Posterior vena cava (tissue), 2 donors: ENCODE results near the gene MYOCD. TPM values are rescaled to one million over a fixed set of nuclear protein-coding genes. Genes with fewer than 3 reads are reported as not detected.
A peak's percentile ranks its signal among the peaks of the same experiment; 100 is the strongest.

Experiments
- DNase-seq: peaks from one replicate; pipeline ENCODE4 v3.0.0-alpha.2; 2020; ENCODE audit warnings: low spot score
- intact Hi-C, 2 donors: fragments of 100-400 bp; cut with DNase I; formaldehyde crosslinking; loops; one replicate each; pipeline versions ENCODE4 v1.14.1 to v1.14.2; 2022 to 2023
- total RNA-seq, 2 donors: library from RNA; stranded (reverse); fragmentation: NEBNext Ultra II Directional; extraction: Animal tissue kit (Norgen Biotek cat#: 25700); gene quantifications; one replicate each; pipeline ENCODE4 v1.2.1, GENCODE V29; 2021
- donor health status: DM: yes; HTN: yes; CAD: no.
- donor health status: DM: yes; HTN: yes; CAD: no.

Gene MYOCD
- total RNA-seq, 2 donors from 2014 or later: 91.8 to 197 TPM

DNA sequence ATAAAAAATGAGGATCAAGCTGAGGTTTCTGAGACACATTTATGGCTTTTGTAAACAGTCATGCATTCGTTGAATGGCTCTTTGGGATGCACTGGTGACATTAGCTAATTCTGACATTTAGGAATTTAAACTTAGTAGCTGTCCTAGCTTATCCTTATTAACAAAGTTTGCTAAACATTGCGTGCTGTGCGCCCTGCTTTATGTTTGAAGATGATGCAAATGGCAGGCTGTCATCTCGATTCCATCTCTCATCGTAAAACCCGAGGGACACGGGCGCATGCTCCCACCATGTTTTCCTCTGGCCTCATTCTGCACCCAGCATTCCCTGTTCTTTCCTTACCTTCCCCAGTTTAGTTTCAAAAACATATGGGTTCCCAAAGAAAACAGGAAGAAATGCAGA, 69.8 kb downstream of the MYOCD start:
- no peak for DNase-seq
- intact Hi-C loops: loop anchor here in 1 of 2 donors (10.0 kb wide), 2 partner anchors 481 to 551 kb away; no protein-coding TSS in a partner anchor

GRCh38 chr17:12736526-12736925, 70.8 kb downstream of the MYOCD start:
- intact Hi-C loops: loop anchor here in 1 of 2 donors (10.0 kb wide), 2 partner anchors 482 to 552 kb away; no protein-coding TSS in a partner anchor
- no peak for DNase-seq

GRCh38 chr17:12737740-12738469, 72.2 kb downstream of the MYOCD start:
- intact Hi-C loops: loop anchor here in 1 of 2 donors (10.0 kb wide), 2 partner anchors 483 to 553 kb away; no protein-coding TSS in a partner anchor
- DNase-seq: no peak

DNA sequence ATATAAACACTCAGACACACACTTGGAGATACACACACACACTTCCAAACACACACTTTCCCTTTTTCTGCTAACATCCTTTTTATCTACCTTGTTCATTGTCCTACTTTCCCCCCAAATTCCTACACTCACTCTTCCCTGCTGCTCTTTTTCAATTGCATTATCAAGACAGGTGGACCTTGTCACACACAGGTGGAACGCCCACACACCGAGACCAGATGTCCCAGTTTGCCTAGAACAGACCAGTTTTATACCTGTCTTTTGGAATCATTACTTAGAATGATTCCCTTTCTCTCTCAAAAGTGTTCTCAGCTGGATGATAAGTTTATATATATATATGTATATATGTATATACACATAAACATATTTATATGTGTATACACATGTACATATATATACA, 72.9 kb downstream of the MYOCD start:
- intact Hi-C loops: loop anchor here in 1 of 2 donors (10.0 kb wide), 2 partner anchors 484 to 554 kb away; no protein-coding TSS in a partner anchor
- DNase-seq: no peak

DNA sequence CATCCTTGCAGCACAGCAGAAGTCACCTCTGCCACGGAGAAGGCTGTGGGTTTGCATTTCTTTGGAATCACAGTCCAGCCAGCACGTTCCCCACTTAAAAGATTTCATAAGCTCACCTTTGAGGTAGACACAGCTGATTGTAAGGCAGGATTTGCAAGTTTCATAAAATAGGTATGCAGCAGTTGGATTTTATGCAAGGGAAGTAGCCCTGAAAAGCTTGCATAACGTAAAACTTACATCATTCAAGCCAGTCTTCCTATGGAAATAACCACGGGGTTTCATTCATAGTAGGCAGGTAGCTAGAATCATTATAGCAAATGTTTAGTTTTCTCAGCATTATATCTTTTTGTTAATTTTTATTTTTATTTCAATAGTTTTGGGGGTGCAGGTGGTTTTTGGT, 73.8 kb downstream of the MYOCD start:
- intact Hi-C loops: loop anchor here in 1 of 2 donors (10.0 kb wide), 2 partner anchors 485 to 555 kb away; no protein-coding TSS in a partner anchor

DNA sequence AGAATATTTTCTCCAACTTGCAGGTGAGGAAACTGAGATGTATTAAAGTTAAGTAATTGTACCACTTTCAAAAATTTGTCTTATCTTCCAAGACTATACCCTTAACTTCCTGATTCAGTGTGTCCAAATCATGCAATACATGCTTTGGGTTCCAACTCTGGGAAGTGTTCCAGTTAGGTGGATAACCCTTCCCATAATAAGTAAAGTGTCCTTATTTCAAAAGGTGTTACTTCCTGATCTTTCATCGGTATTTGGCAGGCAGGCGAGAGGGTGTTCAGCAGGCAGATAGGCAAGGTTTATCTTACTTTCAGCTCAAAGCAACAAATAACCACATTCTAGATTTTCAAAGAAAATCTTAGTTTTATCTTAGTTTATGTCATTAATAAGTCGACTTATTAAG, 77.4 kb downstream of the MYOCD start:
- no peak for DNase-seq
- intact Hi-C loops: no loop called here

More for the DNA sequence above, 73.8 kb downstream of the MYOCD start:
- no peak for DNase-seq

DNA sequence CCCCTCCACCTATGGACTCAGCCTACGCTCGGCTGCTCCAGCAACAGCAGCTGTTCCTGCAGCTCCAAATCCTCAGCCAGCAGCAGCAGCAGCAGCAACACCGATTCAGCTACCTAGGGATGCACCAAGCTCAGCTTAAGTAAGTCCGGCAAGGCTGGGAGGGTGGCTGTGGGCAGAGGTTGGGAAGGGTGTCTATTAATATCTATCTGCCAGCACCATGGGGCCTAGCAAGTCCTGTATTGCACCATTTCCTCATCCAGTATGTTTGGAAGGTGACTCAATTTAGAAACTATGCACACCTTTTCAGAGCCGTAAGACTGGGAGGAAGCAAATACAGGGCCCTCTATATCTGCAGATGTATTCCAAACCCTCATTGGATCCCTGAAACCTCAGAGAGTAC, 78.6 kb downstream of the MYOCD start:
- DNase-seq: no peak
- intact Hi-C loops: no loop called here

GRCh38 chr17:12744786-12745185, 79.1 kb downstream of the MYOCD start:
- no peak for DNase-seq
- intact Hi-C loops: no loop called here

DNA sequence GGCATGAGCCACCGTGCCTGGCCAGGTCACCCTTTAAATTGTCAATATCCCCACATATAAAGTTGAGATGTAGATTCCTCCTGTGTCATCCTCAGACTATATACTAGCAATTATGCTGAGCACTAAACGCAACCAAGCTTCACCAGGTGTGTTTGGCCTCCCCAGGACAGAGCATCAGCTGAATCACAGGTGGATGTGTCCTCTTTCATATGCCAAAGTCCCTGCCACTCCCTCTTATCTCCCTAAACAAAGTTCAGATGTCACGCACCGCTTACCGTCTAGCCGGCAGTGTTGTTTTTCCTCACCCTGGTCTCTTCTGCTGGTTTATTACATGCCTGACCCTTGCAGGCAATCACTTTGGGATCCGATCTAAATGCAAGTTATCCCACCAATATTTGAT, 79.8 kb downstream of the MYOCD start:
- no peak for DNase-seq
- intact Hi-C loops: no loop called here

- DNase-seq: no peak
- intact Hi-C loops: no loop called here
These were observed 91.1 kb downstream of the MYOCD start for GRCh38 chr17:12756786-12757185.

- intact Hi-C loops: no loop called here
- DNase-seq: no peak
These were observed 93.4 kb downstream of the MYOCD start for GRCh38 chr17:12759090-12759489.

GRCh38 chr17:12765548-12765947, 99.9 kb downstream of the MYOCD start:
- intact Hi-C loops: no loop called here
- no peak for DNase-seq

- DNase-seq: no peak
- intact Hi-C loops: no loop called here
These were observed 102.6 kb downstream of the MYOCD start for GRCh38 chr17:12768255-12768654.

- DNase-seq: no peak
- intact Hi-C loops: no loop called here
These were observed 104.3 kb downstream of the MYOCD start for GRCh38 chr17:12769981-12770380.

DNA sequence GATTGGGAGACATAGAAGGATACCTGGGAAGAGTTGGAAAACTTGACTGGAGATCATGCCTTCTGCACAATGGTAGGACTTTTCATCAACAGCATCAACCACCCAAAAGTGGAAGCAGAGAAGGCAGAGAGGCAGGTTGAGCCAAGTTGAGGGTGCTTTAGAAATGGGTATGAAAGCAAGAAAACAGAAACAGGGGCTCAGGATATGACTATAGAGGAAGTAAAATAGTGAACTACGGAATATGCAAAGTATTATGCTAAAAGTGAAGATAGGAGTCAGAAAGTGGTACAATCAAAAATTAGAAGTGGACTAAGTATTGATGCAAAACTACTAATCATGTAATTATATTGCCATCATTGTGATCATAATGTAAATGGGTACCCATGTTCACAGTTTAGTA, 107.5 kb downstream of the MYOCD start:
- no peak for DNase-seq
- intact Hi-C loops: no loop called here

DNA sequence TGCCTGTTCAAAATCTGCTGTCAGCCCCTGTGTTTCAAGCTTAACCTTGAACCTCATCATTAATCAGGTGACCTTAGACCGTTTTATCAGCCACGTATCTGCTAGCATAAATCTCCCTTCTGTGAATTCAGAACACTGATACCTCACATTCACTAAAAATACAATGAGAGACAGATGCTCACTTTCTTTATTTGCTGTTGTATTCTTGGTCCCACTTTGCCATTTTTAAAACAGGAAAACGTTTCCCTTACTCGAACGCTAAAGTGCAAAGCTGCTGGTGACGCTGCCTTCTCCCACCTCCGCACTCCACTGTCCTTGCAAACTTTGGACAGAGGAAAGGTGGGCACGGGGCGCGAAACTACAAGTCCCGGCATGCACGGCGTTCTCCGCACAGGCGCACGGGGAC, 123.4 kb downstream of the MYOCD start:
- no peak for DNase-seq
- intact Hi-C loops: no loop called here

DNA sequence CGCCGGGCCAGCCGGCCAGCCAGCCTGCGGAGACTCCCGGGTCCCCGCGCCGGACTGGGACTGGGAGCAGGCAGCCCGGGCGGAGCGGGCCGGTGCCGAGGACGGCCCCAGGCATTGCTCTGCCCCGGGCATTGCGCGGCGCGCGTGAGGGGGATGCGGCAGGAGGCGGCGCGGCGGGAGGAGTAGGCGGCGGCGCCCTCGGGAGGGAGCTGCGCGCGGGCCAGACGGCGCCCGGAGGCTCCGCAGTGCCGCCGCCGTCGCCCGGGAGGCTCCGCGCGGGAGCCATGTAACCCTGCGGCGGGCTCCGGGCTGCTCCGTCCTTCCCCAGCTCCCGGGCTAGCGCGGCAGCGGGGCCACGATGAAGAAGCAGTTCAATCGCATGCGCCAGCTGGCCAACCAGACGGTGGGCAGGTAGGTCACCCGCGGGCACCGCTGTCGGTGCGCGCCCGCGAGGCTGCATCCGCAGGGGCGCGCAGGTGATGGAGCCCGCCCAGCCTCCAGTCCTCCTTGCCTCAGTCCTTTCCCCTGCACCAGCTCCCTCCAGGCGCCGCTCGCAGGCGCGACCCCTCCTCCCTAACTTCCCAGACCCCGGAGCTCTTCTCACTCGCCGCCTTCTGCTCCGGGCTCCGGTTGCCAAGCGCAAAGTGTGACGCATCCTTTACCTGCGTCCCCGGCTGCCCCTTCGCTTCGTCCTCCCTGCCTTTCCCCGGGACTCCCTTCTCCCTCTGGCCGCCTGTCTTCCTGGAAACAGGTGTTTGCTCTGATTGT, 124.0 kb downstream of the MYOCD start, which contains the start of gene ARHGAP44:
Gene ARHGAP44, plus strand, starts transcription at position 18 of the 768 bp plus-strand sequence. Its CDS starts 341 bp downstream, at position 359.
- DNase-seq: peak; percentile 89
- intact Hi-C loops: no loop called here

- intact Hi-C loops: no loop called here
- no peak for DNase-seq
These were observed 124.8 kb downstream of the MYOCD start for GRCh38 chr17:12790249-12791106.

- intact Hi-C loops: no loop called here
- DNase-seq: no peak
These were observed 129.3 kb downstream of the MYOCD start for GRCh38 chr17:12794919-12795532.
